Karpas-422 (cell line): ENCODE results near the gene CHADL. TPM values are rescaled to one million over a fixed set of nuclear protein-coding genes. Genes with fewer than 3 reads are reported as not detected.

ENCODE experiments used
- DNase-seq: peaks from one replicate; pipeline ENCODE4 v3.0.0-alpha.2; 2015
- H2AFZ ChIP-seq: fragments of 200-600 bp; sonication (generic); 2 replicates; pipeline ENCODE4 v1.6.1; 2014; ENCODE audit warnings: antibody characterized with exemption, low read length, mixed read lengths
- H3K27ac ChIP-seq: fragments of 200-600 bp; sonication (generic); 2 replicates; pipeline ENCODE4 v1.5.1; 2014; ENCODE audit warnings: mild to moderate bottlenecking, low read length, moderate library complexity
- H3K27me3 ChIP-seq: fragments of 200-600 bp; sonication (generic); 2 replicates; pipeline ENCODE4 v1.6.1; 2014; ENCODE audit warnings: low read length, mixed read lengths
- H3K36me3 ChIP-seq: fragments of 200-600 bp; sonication (generic); 2 replicates; pipeline ENCODE4 v1.6.1; 2014; ENCODE audit warnings: low read length, mixed read lengths; ENCODE audit not compliant: insufficient read depth
- H3K4me1 ChIP-seq: fragments of 200-600 bp; sonication (generic); 2 replicates; pipeline ENCODE4 v1.6.1; 2014; ENCODE audit warnings: mild to moderate bottlenecking, low read length, mixed read lengths
- H3K4me2 ChIP-seq: fragments of 200-600 bp; sonication (generic); 2 replicates; pipeline ENCODE4 v1.6.1; 2014; ENCODE audit warnings: low read length, low read depth, mild to moderate bottlenecking; ENCODE audit not compliant: poor library complexity, severe bottlenecking
- H3K4me3 ChIP-seq: fragments of 200-600 bp; sonication (generic); 2 replicates; pipeline ENCODE4 v1.5.1; 2014; ENCODE audit warnings: mild to moderate bottlenecking, antibody characterized with exemption, low read length, mixed read lengths
- H3K79me2 ChIP-seq: fragments of 200-600 bp; sonication (generic); 2 replicates; pipeline ENCODE4 v1.6.1; 2014; ENCODE audit warnings: mild to moderate bottlenecking, low read length, mixed read lengths
- H3K9ac ChIP-seq: fragments of 200-600 bp; sonication (generic); 2 replicates; pipeline ENCODE4 v1.6.0; 2014; ENCODE audit warnings: low read length
- H3K9me2 ChIP-seq: fragments of 200-600 bp; sonication (generic), shearing (Covaris generic); replicated peaks from 2 replicates; pipeline ENCODE4 v1.6.0; 2014; ENCODE audit warnings: mild to moderate bottlenecking, low read length, moderate library complexity; ENCODE audit not compliant: insufficient read depth
- H3K9me3 ChIP-seq: fragments of 300-700, 200-600 bp; sonication (generic); 2 replicates; pipeline ENCODE4 v1.6.1; 2014; ENCODE audit warnings: low read length, mixed read lengths
- H4K20me1 ChIP-seq: fragments of 200-600 bp; sonication (generic); 2 replicates; pipeline ENCODE4 v1.6.1; 2014; ENCODE audit warnings: mild to moderate bottlenecking, antibody characterized with exemption, low read length, low read depth; ENCODE audit not compliant: insufficient read depth
- total RNA-seq: library from RNA; depleted of rRNA; stranded (reverse); fragments of >200 nt; shearing (Covaris generic); gene quantifications from 2 replicates; pipeline ENCODE4 v1.2.3, GENCODE V29; 2014; ENCODE audit warnings: low replicate concordance; rRNA removed

The CHADL gene
- total RNA-seq, result 0.90 TPM in 1 of 2 replicates, not detected in the other

- no peak for DNase-seq
- no peaks in the 10 kb centered on the region for H3K79me2 ChIP-seq
- no peaks in the 10 kb centered on the region for H3K9me2 ChIP-seq
- H4K20me1 ChIP-seq, result peaks cover 3% of the 10 kb centered on the region; the same call in 1 of the 2 replicates
- H3K4me3 ChIP-seq, result no peak within 1 kb of the TSS
- H3K27me3 ChIP-seq, result no peaks in the 10 kb centered on the region
- H3K4me2 ChIP-seq, result no peak within 1 kb of the TSS
- no peak within 1 kb of the TSS for H3K9ac ChIP-seq
- H3K4me1 ChIP-seq, result peaks cover 17% of the 10 kb centered on the region
- no peak within 1 kb of the TSS for H3K27ac ChIP-seq
- H2AFZ ChIP-seq, result no peak within 1 kb of the TSS
- no peaks in the 10 kb centered on the region for H3K9me3 ChIP-seq
- no peaks in the 10 kb centered on the region for H3K36me3 ChIP-seq
These were observed at the start of gene CHADL for GRCh38 chr22:41240377-41241132. CHADL (minus strand) TSS chr22:41240931; CDS start chr22:41240881, 50 bp downstream.

GRCh38 chr22:41289671-41290070, 48.9 kb upstream of the CHADL start:
- Histone ChIP-seq H3K27ac (no peak overlapping the region), H3K4me1 (peaks cover 13% of the 10 kb centered on the region), H2AFZ (no peak overlapping the region), H3K4me2 (no peak overlapping the region), H3K27me3 (no peaks in the 10 kb centered on the region), H3K79me2 (peaks cover 13% of the 10 kb centered on the region), H3K9me2 (no peaks in the 10 kb centered on the region), H3K36me3 (no peaks in the 10 kb centered on the region; the same call in 1 of the 2 replicates), H3K9me3 (no peaks in the 10 kb centered on the region), H3K4me3 (no peak overlapping the region), H3K9ac (no peak overlapping the region), H4K20me1 (no peaks in the 10 kb centered on the region; the same call in 1 of the 2 replicates)
- no peak for DNase-seq

- H3K9ac ChIP-seq, result no peak overlapping the region
- no peak overlapping the region; the same call in 1 of the 2 replicates for H2AFZ ChIP-seq
- DNase-seq, result no peak
- no peak overlapping the region for H3K4me2 ChIP-seq
- H3K4me3 ChIP-seq, result no peak overlapping the region
- no peak overlapping the region for H3K27ac ChIP-seq
- no peaks in the 10 kb centered on the region; the same call in 1 of the 2 replicates for H4K20me1 ChIP-seq
- peaks cover 10% of the 10 kb centered on the region for H3K36me3 ChIP-seq
- no peaks in the 10 kb centered on the region for H3K9me2 ChIP-seq
- peaks cover 15% of the 10 kb centered on the region for H3K4me1 ChIP-seq
- peaks cover 23% of the 10 kb centered on the region for H3K79me2 ChIP-seq
- H3K9me3 ChIP-seq, result no peaks in the 10 kb centered on the region
- H3K27me3 ChIP-seq, result no peaks in the 10 kb centered on the region
These were observed 47.7 kb upstream of the CHADL start for GRCh38 chr22:41288245-41288946.

GRCh38 chr22:41286639-41287091, 45.9 kb upstream of the CHADL start:
- Histone ChIP-seq H3K9me2 (no peaks in the 10 kb centered on the region), H3K4me1 (peaks cover 15% of the 10 kb centered on the region), H3K79me2 (peaks cover 36% of the 10 kb centered on the region), H3K36me3 (peaks cover 17% of the 10 kb centered on the region), H3K27me3 (no peaks in the 10 kb centered on the region), H3K4me3 (peak overlapping the region; percentile 95), H4K20me1 (peaks cover 1% of the 10 kb centered on the region; the same call in 1 of the 2 replicates), H3K4me2 (peak overlapping the region; percentile 95), H2AFZ (peak overlapping the region; percentile 88), H3K9me3 (no peaks in the 10 kb centered on the region), H3K27ac (peak overlapping the region; percentile 78), H3K9ac (peak overlapping the region; percentile 74)
- DNase-seq, result peak; percentile 82

- Histone ChIP-seq H3K9me2 (no peaks in the 10 kb centered on the region), H3K27ac (peak within 1 kb of the TSS; percentile 78), H3K4me3 (peak within 1 kb of the TSS; percentile 95), H3K4me1 (peaks cover 15% of the 10 kb centered on the region), H3K4me2 (peak within 1 kb of the TSS; percentile 95), H3K36me3 (peaks cover 24% of the 10 kb centered on the region), H3K9me3 (no peaks in the 10 kb centered on the region), H2AFZ (peak within 1 kb of the TSS; percentile 88), H4K20me1 (peaks cover 6% of the 10 kb centered on the region; the same call in 1 of the 2 replicates), H3K9ac (peak within 1 kb of the TSS; percentile 97), H3K79me2 (peaks cover 41% of the 10 kb centered on the region), H3K27me3 (no peaks in the 10 kb centered on the region)
- peak; percentile 99 for DNase-seq
These were observed 45.3 kb upstream of the CHADL start, which contains the start of gene RANGAP1 for GRCh38 chr22:41285820-41286638. RANGAP1 (minus strand) TSS chr22:41286187; CDS start chr22:41281044, 5,143 bp downstream.

GRCh38 chr22:41285441-41285819, 44.7 kb upstream of the CHADL start:
- H3K27me3 ChIP-seq, result no peaks in the 10 kb centered on the region
- peak overlapping the region; percentile 88 for H3K4me2 ChIP-seq
- peak overlapping the region; percentile 95 for H3K4me3 ChIP-seq
- peaks cover 29% of the 10 kb centered on the region for H3K36me3 ChIP-seq
- H3K4me1 ChIP-seq, result peaks cover 15% of the 10 kb centered on the region
- peaks cover 6% of the 10 kb centered on the region; the same call in 1 of the 2 replicates for H4K20me1 ChIP-seq
- peak overlapping the region; percentile 97 for H3K9ac ChIP-seq
- peak overlapping the region; percentile 60 for H3K27ac ChIP-seq
- DNase-seq, result peak; percentile 72
- H3K9me2 ChIP-seq, result no peaks in the 10 kb centered on the region
- peak overlapping the region; percentile 10; the same call in 1 of the 2 replicates for H2AFZ ChIP-seq
- H3K79me2 ChIP-seq, result peaks cover 41% of the 10 kb centered on the region
- no peaks in the 10 kb centered on the region for H3K9me3 ChIP-seq

GRCh38 chr22:41284465-41284864, 43.7 kb upstream of the CHADL start:
- DNase-seq, result no peak
- peaks cover 6% of the 10 kb centered on the region; the same call in 1 of the 2 replicates for H4K20me1 ChIP-seq
- peaks cover 33% of the 10 kb centered on the region for H3K36me3 ChIP-seq
- H3K4me3 ChIP-seq, result peak overlapping the region; percentile 95; the same call in 1 of the 2 replicates
- no peak overlapping the region for H2AFZ ChIP-seq
- no peak overlapping the region for H3K27ac ChIP-seq
- H3K9ac ChIP-seq, result peak overlapping the region; percentile 97; the same call in 1 of the 2 replicates
- H3K4me2 ChIP-seq, result peak overlapping the region; percentile 88
- no peaks in the 10 kb centered on the region for H3K9me3 ChIP-seq
- H3K79me2 ChIP-seq, result peaks cover 45% of the 10 kb centered on the region
- peaks cover 15% of the 10 kb centered on the region for H3K4me1 ChIP-seq
- no peaks in the 10 kb centered on the region for H3K9me2 ChIP-seq
- no peaks in the 10 kb centered on the region for H3K27me3 ChIP-seq
